Stimulated activated CD8-positive, alpha-beta memory T cell treated with anti-CD3 and anti-CD28 coated beads, Interleukin-12 subunit alpha, Interleukin-12 subunit beta, amount 100 ng/mL, for 1 hour (primary cell): Measurements from ENCODE around the gene ITGA5.
"Not testable (repeated sequence)": the region's sequence is repeated elsewhere in the genome, so short reads cannot be mapped to it uniquely, and the experiment has no call there.

Source experiments
- DNase-seq: peaks from one replicate; pipeline ENCODE4 v3.0.0-alpha.2; 2020; ENCODE audit warnings: low read depth

Gene ITGA5

GRCh38 chr12:54371328-54372112, 47.5 kb downstream of the ITGA5 start:
- DNase-seq: no peak

GRCh38 chr12:54370171-54370730, 48.8 kb downstream of the ITGA5 start:
- no peak for DNase-seq

DNA sequence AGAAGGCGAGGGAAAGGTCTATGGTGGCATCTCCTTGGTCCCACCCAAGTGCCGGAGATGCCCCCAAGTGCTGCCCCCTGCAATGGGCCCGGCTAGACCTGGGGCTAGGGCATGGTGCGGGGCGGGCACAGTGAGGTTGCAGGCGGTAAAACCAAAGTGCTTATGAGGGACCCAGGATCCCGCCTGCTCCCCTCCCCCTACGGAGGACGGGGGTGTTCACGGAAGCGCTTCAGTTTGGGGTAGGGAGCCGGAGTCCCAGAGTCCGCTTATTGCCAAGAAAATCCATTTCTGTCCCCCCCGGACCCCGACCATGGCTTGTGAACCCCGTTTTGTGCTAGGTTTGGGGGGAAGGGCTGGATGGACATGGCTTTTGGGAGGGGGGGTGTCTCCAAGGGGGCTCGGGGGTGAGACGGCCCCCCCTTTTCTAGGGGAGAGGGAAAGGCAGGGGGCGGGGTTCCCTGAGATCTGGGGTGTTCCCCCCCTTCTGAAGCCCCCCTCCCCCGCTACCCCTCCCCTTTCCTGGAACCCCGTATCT, 49.4 kb downstream of the ITGA5 start:
- no peak for DNase-seq

DNA sequence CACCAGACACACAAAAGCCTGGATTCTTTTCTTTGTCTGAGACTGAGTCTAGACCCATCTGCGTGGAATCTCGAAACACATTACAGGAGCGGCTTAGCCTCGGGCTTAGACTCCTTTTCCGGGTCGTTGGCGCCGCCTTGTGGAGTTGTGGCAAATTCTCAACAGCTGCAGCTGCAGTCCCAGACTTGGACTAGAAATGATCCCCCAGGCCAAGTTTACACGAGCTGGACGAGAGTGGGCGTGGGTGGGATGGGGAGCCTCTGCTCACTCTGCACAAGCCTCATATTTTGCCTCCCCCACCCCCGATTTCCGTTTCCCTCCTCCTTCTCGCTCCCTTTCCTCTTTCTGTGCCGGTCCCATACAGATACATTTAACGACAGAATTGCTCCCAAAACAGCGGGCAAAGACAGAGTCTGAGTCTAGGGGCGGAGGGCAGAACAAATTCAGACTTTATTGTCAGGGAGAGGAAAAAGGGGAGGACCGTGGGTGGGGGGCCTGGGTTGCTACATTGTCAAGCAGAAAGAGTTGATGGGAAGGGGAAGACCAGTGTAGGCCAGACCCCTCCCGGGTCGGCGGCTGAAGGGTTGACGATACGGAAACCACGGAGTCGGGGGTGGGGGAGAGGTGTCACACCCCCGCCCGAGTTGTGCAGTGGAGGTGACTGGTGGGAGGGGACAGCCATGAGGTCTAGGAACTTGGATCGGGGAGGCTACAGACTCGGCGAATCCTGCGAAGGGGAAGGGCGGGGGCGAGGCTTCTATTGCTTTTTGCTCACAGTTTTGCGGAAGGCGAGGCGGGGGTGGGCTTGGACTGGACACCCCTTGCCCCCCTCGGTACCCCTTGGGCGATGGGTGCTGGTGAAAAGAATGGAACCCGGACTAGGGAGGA, 50.1 kb downstream of the ITGA5 start:
- DNase-seq: peak; percentile 86

GRCh38 chr12:54368025-54368708, 50.9 kb downstream of the ITGA5 start:
- DNase-seq: no peak

DNA sequence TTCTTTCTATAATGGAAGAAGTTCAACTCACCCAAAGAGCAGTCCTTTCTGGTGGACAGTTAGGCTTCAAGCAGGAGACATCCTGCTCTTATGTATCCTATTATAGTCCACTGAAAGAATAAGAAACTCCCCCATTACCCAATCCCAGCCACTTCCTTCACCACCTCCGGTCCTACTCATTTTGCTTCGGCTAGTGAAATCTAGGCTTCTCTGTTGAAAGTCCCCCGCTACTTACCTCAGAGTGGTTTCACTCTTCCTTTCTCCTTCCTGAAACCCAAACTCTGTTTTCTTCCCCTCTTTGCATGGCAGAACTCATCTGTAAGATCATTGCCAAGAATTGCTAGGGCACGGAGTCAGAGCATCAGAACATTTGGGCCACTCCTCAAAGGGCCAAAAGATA, 54.7 kb downstream of the ITGA5 start, which contains the start of gene GPR84:
Gene GPR84 (minus strand): TSS at position 74 of the 400 bp plus-strand sequence. CDS start 635 bp downstream, outside the sequence.
- no peak for DNase-seq

- no peak for DNase-seq
Measured at GRCh38 chr12:54363618-54364017, 55.4 kb downstream of the ITGA5 start.

DNA sequence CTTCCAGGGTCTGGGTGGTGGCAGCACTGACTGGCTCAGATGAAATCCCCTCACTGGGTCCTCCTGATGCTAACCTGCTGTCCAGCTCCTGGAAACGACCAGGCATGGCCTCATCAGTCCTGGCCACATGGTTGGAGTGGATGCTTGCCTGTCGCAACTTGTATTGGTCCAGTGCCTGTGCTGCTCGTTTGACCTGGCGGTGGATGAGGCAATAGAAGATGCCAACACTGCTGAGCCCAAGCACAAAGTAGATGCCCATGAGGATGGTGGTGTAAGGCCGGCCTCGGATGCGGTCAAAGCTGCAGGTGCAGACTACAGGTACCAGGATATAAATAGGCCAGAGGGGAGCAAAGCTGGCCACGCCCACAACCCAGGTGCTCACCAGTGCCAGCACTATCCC, 56.0 kb downstream of the ITGA5 start:
- DNase-seq: no peak

- DNase-seq: no peak
Measured at GRCh38 chr12:54360717-54361456, 58.2 kb downstream of the ITGA5 start.

DNA sequence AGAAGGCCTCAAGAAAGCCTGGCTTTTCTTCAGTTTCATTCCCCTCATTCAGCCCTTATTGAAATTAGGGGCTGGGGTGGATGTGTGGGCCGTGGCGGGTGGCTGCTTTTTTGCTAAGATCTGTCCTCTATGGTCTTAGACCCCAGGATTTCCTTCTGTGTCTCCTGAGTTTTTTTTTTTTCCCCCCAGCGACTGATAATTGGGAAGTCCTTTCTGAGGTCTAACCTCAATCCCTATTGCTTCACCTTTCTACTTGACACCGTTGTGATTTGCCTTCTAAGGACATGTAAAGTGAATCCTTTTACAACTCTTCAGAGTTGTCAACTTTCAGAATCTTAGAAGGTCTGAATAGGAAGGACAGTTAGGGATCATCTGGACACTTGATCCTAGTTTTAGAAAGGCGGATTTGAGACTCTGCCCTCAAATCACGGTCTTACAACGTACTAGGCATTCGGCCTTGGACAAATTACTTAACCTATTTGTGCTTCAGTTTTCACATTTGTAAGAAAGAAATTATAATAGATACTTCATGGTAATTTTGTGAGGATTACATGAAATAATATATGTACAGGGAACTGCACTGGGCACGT, 59.2 kb downstream of the ITGA5 start:
- no peak for DNase-seq

GRCh38 chr12:54358945-54359761, 59.9 kb downstream of the ITGA5 start:
- DNase-seq: peak; percentile 89

DNA sequence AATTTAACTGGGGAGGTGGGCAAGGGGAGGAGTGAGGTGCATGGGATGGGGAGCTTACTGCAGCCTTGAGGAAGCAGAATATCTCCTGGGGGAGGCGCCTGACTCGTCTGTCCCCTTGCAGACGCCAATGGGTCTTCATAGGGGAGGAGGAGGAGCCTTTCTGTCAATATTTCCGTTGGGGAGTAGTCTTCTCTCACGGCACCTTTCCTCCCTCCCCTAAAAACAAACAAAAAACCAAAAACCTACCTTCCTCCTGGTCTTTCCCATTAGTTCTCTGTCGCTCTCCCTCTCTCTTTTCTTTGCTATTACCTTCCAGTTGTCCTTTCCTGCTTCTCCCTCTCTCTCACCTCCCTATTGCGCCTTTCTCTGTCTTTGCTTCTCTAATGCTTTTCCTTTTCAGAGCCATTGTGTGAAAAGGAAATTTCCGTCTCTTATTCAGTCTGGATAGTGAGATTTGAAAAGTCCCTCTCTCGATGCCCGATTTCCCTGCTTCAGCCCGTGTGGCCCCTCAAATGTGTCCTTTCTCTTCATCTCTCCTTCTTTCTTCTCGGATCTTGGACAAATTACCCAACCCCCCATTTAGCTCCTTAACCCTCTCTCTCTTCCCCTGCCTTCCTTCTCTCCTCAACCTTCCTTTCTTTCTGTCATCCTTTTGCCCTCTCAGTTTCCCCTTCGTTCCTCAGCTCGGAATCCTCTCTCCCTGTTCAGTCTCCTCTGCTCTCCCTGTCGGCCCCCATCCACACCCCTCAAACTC, 60.7 kb downstream of the ITGA5 start:
- no peak for DNase-seq

DNA sequence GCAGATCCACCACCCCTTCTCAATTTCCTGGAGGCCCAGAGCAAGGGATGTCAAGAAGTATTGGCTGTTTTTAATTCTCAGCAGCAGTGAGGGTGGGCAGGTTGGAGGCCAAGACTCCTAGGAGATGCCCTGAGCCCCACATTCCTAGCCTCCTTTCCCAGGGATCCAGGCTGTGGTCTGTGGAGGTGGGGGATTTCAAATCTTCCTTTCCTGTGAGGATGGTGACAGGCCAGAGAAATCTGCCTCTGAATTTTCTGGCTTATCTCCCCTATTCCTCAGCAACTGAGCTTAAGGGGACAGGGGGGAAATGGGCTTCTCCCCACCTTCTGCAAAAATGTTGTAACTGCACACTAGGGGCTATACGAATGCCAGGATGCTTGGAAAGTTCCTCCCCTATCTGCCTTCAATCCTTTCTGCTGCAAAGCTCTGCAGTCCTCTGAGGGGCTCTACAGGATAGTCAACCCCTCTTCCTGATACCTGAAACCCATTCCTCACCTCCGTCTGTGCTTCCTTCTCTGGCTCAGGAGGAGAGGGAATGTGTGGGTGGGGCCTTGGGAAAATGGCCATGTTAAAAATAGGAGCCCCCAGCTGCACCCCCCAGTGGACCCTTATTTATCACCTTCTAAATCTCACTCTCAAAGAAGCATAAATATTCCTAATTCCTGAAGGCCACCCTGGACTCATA, 61.4 kb downstream of the ITGA5 start:
- no peak for DNase-seq

DNA sequence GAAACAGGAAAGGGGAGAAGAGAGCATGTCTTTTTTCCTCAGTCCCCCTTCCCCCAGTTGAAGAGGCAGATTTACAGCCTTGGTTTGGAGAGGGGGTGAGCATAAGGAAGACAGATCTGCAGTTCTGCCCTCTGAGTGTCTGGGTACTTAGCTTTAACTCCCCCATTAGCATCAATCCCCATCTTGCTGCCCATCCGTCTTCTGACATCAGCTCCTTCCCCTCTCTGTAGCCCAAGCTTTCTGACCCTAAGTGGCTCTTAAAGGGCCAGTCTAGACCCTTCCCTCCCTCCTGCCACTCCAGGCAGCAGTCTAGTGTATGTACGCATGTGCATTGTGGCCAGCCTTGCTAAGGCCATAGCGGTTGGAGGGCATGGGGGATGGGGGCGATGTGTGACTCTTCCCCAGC, 62.1 kb downstream of the ITGA5 start:
- no peak for DNase-seq

- DNase-seq: no peak
Measured at GRCh38 chr12:54356228-54356627, 62.8 kb downstream of the ITGA5 start.

DNA sequence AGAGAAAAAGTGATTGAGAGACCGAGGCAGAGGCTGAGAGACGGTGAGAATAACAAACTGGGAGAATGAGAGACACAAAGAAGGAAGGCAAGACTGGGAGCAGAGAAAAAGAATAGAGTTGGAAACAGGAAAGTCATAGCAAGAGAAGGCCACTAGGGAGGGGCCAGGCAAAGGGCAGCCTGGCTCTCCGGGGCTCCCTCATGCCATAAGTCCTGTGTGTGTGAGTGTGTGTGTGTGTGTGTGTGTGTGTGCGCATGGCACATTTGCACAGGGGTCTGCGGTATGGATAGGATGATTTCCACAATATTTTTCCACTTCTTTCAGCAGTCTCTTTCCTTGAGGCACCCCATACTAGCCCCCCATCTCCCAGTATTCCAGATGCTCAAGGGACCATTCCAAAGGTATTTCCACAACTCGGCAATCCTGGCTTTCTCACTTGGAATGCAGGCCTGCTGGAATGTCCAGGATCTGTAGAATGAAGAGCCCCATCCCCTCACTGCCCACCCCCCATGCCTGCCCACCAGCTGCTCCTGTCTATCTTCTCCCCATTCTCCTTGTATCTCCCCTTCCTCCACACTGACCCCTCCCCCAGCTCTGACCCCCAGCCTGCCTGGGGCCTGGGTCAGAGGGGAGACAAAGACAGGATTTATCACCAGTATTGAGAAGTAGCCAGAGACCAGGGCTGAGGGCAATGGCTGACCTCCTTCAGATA, 63.8 kb downstream of the ITGA5 start:
- no peak for DNase-seq

GRCh38 chr12:54354271-54354670, 64.8 kb downstream of the ITGA5 start:
- DNase-seq: not testable (repeated sequence)
